HG02759 (cell line): ENCODE measurements around the gene TRIM61.
"Not testable (repeated sequence)": the region's sequence is repeated elsewhere in the genome, so short reads cannot be mapped to it uniquely, and the experiment has no call there.

ENCODE experiments used
- ATAC-seq: cut with Tn5 transposase; IDR thresholded peaks from one replicate; pipeline ENCODE4 v1.9.1; 2021; ENCODE audit warnings: mild to moderate bottlenecking, moderate library complexity; ENCODE audit not compliant: unreplicated experiment

Gene TRIM61

GRCh38 chr4:164977243-164978164 is at the start of gene TRIM61:
Gene TRIM61, minus strand, starts transcription at chr4:164977657. Its CDS starts 7,655 bp downstream, at chr4:164970002.
- ATAC-seq = peak; percentile 100

GRCh38 chr4:165025782-165026181 is 48.3 kb upstream of the TRIM61 start:
- ATAC-seq = not testable (repeated sequence)

GRCh38 chr4:165019995-165020394 is 42.5 kb upstream of the TRIM61 start:
- ATAC-seq = not testable (repeated sequence)

GRCh38 chr4:165016971-165017370 is 39.5 kb upstream of the TRIM61 start:
- no peak for ATAC-seq

GRCh38 chr4:165013691-165014090 is 36.2 kb upstream of the TRIM61 start:
- ATAC-seq = no peak

- ATAC-seq = no peak
These were observed 33.9 kb upstream of the TRIM61 start for GRCh38 chr4:165011403-165011802.

GRCh38 chr4:165010991-165011390 is 33.5 kb upstream of the TRIM61 start:
- no peak for ATAC-seq

GRCh38 chr4:165010487-165010886 is 33.0 kb upstream of the TRIM61 start:
- ATAC-seq = no peak

GRCh38 chr4:165009493-165010227 is 32.2 kb upstream of the TRIM61 start:
- no peak for ATAC-seq

- ATAC-seq = no peak
These were observed 29.4 kb upstream of the TRIM61 start for GRCh38 chr4:165006886-165007285.

GRCh38 chr4:165006456-165006855 is 29.0 kb upstream of the TRIM61 start:
- no peak for ATAC-seq

GRCh38 chr4:165005352-165005925 is 28.0 kb upstream of the TRIM61 start:
- ATAC-seq = no peak

GRCh38 chr4:165001957-165002356 is 24.5 kb upstream of the TRIM61 start:
- ATAC-seq = not testable (repeated sequence)

- not testable (repeated sequence) for ATAC-seq
These were observed 21.1 kb upstream of the TRIM61 start for GRCh38 chr4:164998526-164999080.

GRCh38 chr4:164997941-164998340 is 20.5 kb upstream of the TRIM61 start:
- ATAC-seq = no peak

GRCh38 chr4:164997324-164997723 is 19.9 kb upstream of the TRIM61 start:
- ATAC-seq = peak; percentile 56

- not testable (repeated sequence) for ATAC-seq
These were observed 18.7 kb upstream of the TRIM61 start for GRCh38 chr4:164996123-164996522.

- not testable (repeated sequence) for ATAC-seq
These were observed 13.3 kb upstream of the TRIM61 start for GRCh38 chr4:164990786-164991185.

- no peak for ATAC-seq
These were observed 12.0 kb upstream of the TRIM61 start for GRCh38 chr4:164989471-164989870.

GRCh38 chr4:164971929-164972328 is 5.5 kb downstream of the TRIM61 start:
- not testable (repeated sequence) for ATAC-seq

- ATAC-seq = no peak
These were observed 17.6 kb downstream of the TRIM61 start for GRCh38 chr4:164959896-164960295.
